Suppressor macrophage treated with lipopolysaccharide for 4 hours (primary cell): Measurements from ENCODE around the gene ARL6IP6.
"Not testable (repeated sequence)": the region's sequence is repeated elsewhere in the genome, so short reads cannot be mapped to it uniquely, and the experiment has no call there.

Source experiments
- DNase-seq: peaks from one replicate; pipeline ENCODE4 v3.0.0-alpha.2; 2020

ARL6IP6 gene

GRCh38 chr2:152718076-152718908, at the start of gene ARL6IP6:
Gene ARL6IP6, plus strand, starts transcription at chr2:152718620. Its CDS starts 5 bp downstream, at chr2:152718625.
- DNase-seq = peak; percentile 93

GRCh38 chr2:152674334-152674733, 44.1 kb upstream of the ARL6IP6 start:
- no peak for DNase-seq

GRCh38 chr2:152676461-152676860, 42.0 kb upstream of the ARL6IP6 start:
- no peak for DNase-seq

GRCh38 chr2:152678808-152679207, 39.6 kb upstream of the ARL6IP6 start:
- no peak for DNase-seq

GRCh38 chr2:152682663-152683062, 35.8 kb upstream of the ARL6IP6 start:
- no peak for DNase-seq

GRCh38 chr2:152683400-152683799, 35.0 kb upstream of the ARL6IP6 start:
- DNase-seq = no peak

GRCh38 chr2:152686321-152686720, 32.1 kb upstream of the ARL6IP6 start:
- DNase-seq = no peak

- no peak for DNase-seq
These were observed 25.4 kb upstream of the ARL6IP6 start for GRCh38 chr2:152693033-152693432.

GRCh38 chr2:152694161-152694661, 24.2 kb upstream of the ARL6IP6 start:
- DNase-seq = peak; percentile 89

GRCh38 chr2:152695763-152696162, 22.7 kb upstream of the ARL6IP6 start:
- DNase-seq = no peak

- DNase-seq = no peak
These were observed 21.9 kb upstream of the ARL6IP6 start for GRCh38 chr2:152696476-152696875.

- DNase-seq = no peak
These were observed 17.2 kb upstream of the ARL6IP6 start for GRCh38 chr2:152701198-152701597.

GRCh38 chr2:152706477-152707021, 11.9 kb upstream of the ARL6IP6 start:
- DNase-seq = no peak

- no peak for DNase-seq
These were observed 9.7 kb upstream of the ARL6IP6 start for GRCh38 chr2:152708742-152709141.

GRCh38 chr2:152710713-152711112, 7.7 kb upstream of the ARL6IP6 start:
- DNase-seq = no peak

- DNase-seq = no peak
These were observed 3.3 kb upstream of the ARL6IP6 start for GRCh38 chr2:152715112-152715511.

GRCh38 chr2:152715854-152716428, 2.5 kb upstream of the ARL6IP6 start:
- peak; percentile 45 for DNase-seq

- no peak for DNase-seq
These were observed 1.6 kb upstream of the ARL6IP6 start for GRCh38 chr2:152716805-152717227.

GRCh38 chr2:152717228-152718075, 968 bp upstream of the ARL6IP6 start, which contains the start of gene PRPF40A:
Gene PRPF40A, minus strand, starts transcription at chr2:152717461. Its CDS starts 22 bp downstream, at chr2:152717439.
- DNase-seq = peak; percentile 99

GRCh38 chr2:152718909-152719645, 657 bp downstream of the ARL6IP6 start:
- peak; percentile 44 for DNase-seq

GRCh38 chr2:152720794-152721193, 2.4 kb downstream of the ARL6IP6 start:
- no peak for DNase-seq

GRCh38 chr2:152722639-152723038, 4.2 kb downstream of the ARL6IP6 start:
- not testable (repeated sequence) for DNase-seq
